Measurements from ENCODE around the gene GDPD5. TPM values are rescaled to one million over a fixed set of nuclear protein-coding genes. Genes with fewer than 3 reads are reported as not detected.

GDPD5 gene
- total and polyA plus RNA-seq, 9 of the 15 experiments (the other 6 are each of a cell fraction or from before 2014, with no cell fraction given) = 0.32 to 27.3 (median 8.0) TPM

- Histone ChIP-seq H3K27me3 (ENCODE audit: control insufficient read depth in 2 of 2, insufficient read depth in 2 of 2, low read length in 2 of 2) (no peaks in the 10 kb centered on the region), H3K4me1 (replicated peaks in 1 of 2; ENCODE audit: control insufficient read depth in 2 of 2, insufficient read depth in 2 of 2, low read length in 2 of 2) (peaks cover 8 to 15% of the 10 kb centered on the region in 2 experiments; a peak in 4 of 5 replicates), H3K79me2 (ENCODE audit: control insufficient read depth, insufficient read depth, low read length) (no peaks in the 10 kb centered on the region), H3K9me3 (replicated peaks; ENCODE audit: control insufficient read depth, insufficient read depth, low read depth, low read length) (no peaks in the 10 kb centered on the region), H4K20me1 (replicated peaks; ENCODE audit: control insufficient read depth, insufficient read depth, low read length) (no peaks in the 10 kb centered on the region), H3K36me3 (ENCODE audit: control insufficient read depth, insufficient read depth, low read length) (no peaks in the 10 kb centered on the region), H3K27ac (ENCODE audit: extremely low read depth, low read depth, low read length) (no peak overlapping the region; the same call in 2 of the 3 replicates), H3K9ac (ENCODE audit: insufficient read depth in 1 of 2, low read depth in 2 of 2, low read length in 2 of 2) (peak overlapping the region in 1 of 2 experiments; percentile 39; a peak in 1 of 4 replicates), H2AFZ (ENCODE audit: low read depth, low read length) (peak overlapping the region; percentile 48), H3K9me1 (ENCODE audit: control insufficient read depth, insufficient read depth, low read length) (no peaks in the 10 kb centered on the region), H3K4me3 (no peak overlapping the region), H3K4me2 (ENCODE audit: insufficient read depth, low read length) (no peak overlapping the region; the same call in 1 of the 2 replicates)
- in situ Hi-C loops (cut with MboI) (no loop called here), intact Hi-C loops (cut with micrococcal nuclease) (no loop called here)
- DNase-seq (ENCODE audit: extremely low read depth in 1 of 4, low spot score in 3 of 4) (peak in 3 of 4 experiments; percentile 30 to 44 (median 42)), ATAC-seq (peak; percentile 74), FAIRE-seq (peak; percentile 56)
- ChIA-PET CTCF (ENCODE audit: low intra/inter-chr PET ratio) (no interaction called here), POLR2A (no interaction called here)
- no TSS peak for BruUV-seq (replicated peaks)
- 31% methylated on average over 6 of the region's 6 CpGs for WGBS (ENCODE audit: insufficient coverage, low coverage, missing lambda C conversion rate)
- TF ChIP-seq, protein P1, sequence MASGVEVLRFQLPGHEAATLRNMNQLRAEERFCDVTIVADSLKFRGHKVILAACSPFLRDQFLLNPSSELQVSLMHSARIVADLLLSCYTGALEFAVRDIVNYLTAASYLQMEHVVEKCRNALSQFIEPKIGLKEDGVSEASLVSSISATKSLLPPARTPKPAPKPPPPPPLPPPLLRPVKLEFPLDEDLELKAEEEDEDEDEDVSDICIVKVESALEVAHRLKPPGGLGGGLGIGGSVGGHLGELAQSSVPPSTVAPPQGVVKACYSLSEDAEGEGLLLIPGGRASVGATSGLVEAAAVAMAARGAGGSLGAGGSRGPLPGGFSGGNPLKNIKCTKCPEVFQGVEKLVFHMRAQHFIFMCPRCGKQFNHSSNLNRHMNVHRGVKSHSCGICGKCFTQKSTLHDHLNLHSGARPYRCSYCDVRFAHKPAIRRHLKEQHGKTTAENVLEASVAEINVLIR (CRISPR knock-in tag; IDR thresholded peaks at IDR 0.05) = no peak
- TF ChIP-seq FOSL1 (tag; conservative IDR thresholded peaks at IDR 0.05) (peak; percentile 28; the same call in 1 of the 2 replicates), NBN (IDR thresholded peaks at IDR 0.05; ENCODE audit: low read depth) (no peak), SMC3 (conservative IDR thresholded peaks at IDR 0.05; ENCODE audit: insufficient read depth, low read depth, low read length) (no peak), ELF1 (tag; IDR thresholded peaks at IDR 0.05) (0 out of 2 replicates have a peak, but pooled peaks have one; percentile 22), MITF (IDR thresholded peaks at IDR 0.05) (no peak)
- TF ChIP-seq, protein P2, sequence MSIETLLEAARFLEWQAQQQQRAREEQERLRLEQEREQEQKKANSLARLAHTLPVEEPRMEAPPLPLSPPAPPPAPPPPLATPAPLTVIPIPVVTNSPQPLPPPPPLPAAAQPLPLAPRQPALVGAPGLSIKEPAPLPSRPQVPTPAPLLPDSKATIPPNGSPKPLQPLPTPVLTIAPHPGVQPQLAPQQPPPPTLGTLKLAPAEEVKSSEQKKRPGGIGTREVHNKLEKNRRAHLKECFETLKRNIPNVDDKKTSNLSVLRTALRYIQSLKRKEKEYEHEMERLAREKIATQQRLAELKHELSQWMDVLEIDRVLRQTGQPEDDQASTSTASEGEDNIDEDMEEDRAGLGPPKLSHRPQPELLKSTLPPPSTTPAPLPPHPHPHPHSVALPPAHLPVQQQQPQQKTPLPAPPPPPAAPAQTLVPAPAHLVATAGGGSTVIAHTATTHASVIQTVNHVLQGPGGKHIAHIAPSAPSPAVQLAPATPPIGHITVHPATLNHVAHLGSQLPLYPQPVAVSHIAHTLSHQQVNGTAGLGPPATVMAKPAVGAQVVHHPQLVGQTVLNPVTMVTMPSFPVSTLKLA (conservative IDR thresholded peaks at IDR 0.05) = no peak
These were observed 33.4 kb downstream of the GDPD5 start for GRCh38 chr11:75492181-75492820.
